ENCODE measurements around the gene NKTR. TPM values are rescaled to one million over a fixed set of nuclear protein-coding genes. Genes with fewer than 3 reads are reported as not detected.
A peak's percentile ranks its signal among the peaks of the same experiment; 100 is the strongest.
"Not testable (repeated sequence)": the region's sequence is repeated elsewhere in the genome, so short reads cannot be mapped to it uniquely, and the experiment has no call there.

NKTR gene
- total and polyA plus RNA-seq, 7 experiments from 2014 or later, result 10.9 to 275 (median 209) TPM

DNA sequence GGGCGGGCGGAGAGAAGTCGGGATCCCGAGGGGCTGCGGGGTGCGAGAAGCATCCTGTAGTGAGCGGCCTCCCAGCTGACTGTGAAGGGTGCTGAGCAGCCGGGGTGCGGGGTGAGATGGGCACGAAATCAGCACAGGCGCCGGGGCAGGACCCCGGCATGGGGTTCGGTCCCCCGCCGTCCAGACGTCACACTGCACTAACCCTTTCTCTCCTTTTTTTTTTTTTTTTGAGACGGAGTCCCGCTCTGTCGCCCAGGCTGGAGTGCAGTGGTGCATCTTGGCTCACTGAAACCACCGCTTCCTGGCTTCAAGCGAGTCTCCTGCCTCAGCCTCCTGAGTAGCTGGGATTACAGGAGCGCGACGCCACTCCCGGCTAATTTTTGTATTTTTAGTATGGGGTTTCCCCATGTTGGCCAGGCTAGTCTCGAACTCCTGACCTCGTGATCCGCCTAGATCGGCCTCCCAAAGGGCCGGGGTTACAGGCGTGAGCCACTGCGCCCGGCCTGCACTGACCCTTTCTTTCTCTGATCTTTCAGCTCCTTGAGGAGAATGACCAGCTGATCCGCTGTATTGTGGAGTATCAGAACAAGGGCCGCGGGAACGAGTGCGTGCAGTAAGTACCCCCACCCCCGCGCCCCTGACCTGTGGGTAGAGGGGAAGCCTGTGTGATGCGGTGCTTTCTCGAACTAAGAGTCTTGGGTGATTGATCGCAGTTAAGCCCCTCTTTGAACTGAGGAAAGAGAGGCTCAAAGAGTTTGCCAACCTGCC lies 9.3 kb upstream of the NKTR start:
- H3K4me3 Mint-ChIP-seq, result peak overlapping the region; percentile 84 to 100 (median 94)
- Histone ChIP-seq H3K36me3 (ENCODE audit: control insufficient read depth in 2 of 3, insufficient read depth in 3 of 3, low read length in 3 of 3) (peaks cover 9 to 24% (median 16%) of the 10 kb centered on the region in 3 experiments), H3K9me3 (ENCODE audit: control insufficient read depth in 2 of 3, low read length in 3 of 3) (no peaks in the 10 kb centered on the region), H3K27me3 (ENCODE audit: control insufficient read depth in 2 of 2, insufficient read depth in 2 of 2, low read length in 2 of 2) (no peaks in the 10 kb centered on the region), H3K4me3 (ENCODE audit: low read length) (peak overlapping the region; percentile 55), H3K27ac (ENCODE audit: low read depth, low read length) (peak overlapping the region; percentile 77), H3K4me1 (ENCODE audit: control insufficient read depth in 2 of 2, insufficient read depth in 2 of 2, low read length in 2 of 2) (peaks cover 13 to 14% of the 10 kb centered on the region in 2 donors)
- ATAC-seq (peak; percentile 26), DNase-seq (no peak)
- peak overlapping the region; percentile 59 to 100 (median 94) for H3K27ac Mint-ChIP-seq
- intact Hi-C loops (cut with micrococcal nuclease), result loop anchor here (1.0 to 5.0 kb wide), 5 partner anchors 9 to 211 kb away; partner anchors contain the start of genes NKTR (in 2 of the 2), HIGD1A (in 1 of the 2) and VIPR1 (in 1 of the 2)
- ChIA-PET POLR2A (interaction anchor here (0.7 to 4.6 kb wide), 11 partner anchors 9 to 89 kb away, joined by 3 to 63 read pairs (median 5); partner anchors contain the start of genes NKTR, SEC22C and VIPR1), CTCF (interaction anchor here (0.7 to 1.5 kb wide), 3 partner anchors 9 to 89 kb away, joined by 3 to 5 read pairs (median 4); partner anchors contain the start of genes NKTR and VIPR1)
- H3K27me3 Mint-ChIP-seq, result no peaks in the 10 kb centered on the region
- H3K4me1 Mint-ChIP-seq, result peaks cover 8 to 47% (median 38%) of the 10 kb centered on the region in 7 donors
- H3K36me3 Mint-ChIP-seq, result peaks cover 0 to 18% (median 15%) of the 10 kb centered on the region in 5 donors
- H3K9me3 Mint-ChIP-seq, result no peaks in the 10 kb centered on the region

- Mint-ChIP-seq H3K4me3 (peak overlapping the region; percentile 24 to 100 (median 94)), H3K9me3 (no peaks in the 10 kb centered on the region), H3K36me3 (peaks cover 0 to 19% (median 15%) of the 10 kb centered on the region in 5 donors), H3K4me1 (peaks cover 8 to 47% (median 38%) of the 10 kb centered on the region in 7 donors), H3K27ac (peak overlapping the region in 8 of 9 donors; percentile 59 to 100 (median 96)), H3K27me3 (no peaks in the 10 kb centered on the region)
- ATAC-seq (no peak), DNase-seq (no peak)
- Histone ChIP-seq H3K4me1 (ENCODE audit: control insufficient read depth in 2 of 2, insufficient read depth in 2 of 2, low read length in 2 of 2) (peaks cover 13 to 14% of the 10 kb centered on the region in 2 donors), H3K4me3 (ENCODE audit: low read length) (peak overlapping the region; percentile 55), H3K27ac (ENCODE audit: low read depth, low read length) (peak overlapping the region; percentile 77), H3K27me3 (ENCODE audit: control insufficient read depth in 2 of 2, insufficient read depth in 2 of 2, low read length in 2 of 2) (no peaks in the 10 kb centered on the region), H3K36me3 (ENCODE audit: control insufficient read depth in 2 of 3, insufficient read depth in 3 of 3, low read length in 3 of 3) (peaks cover 9 to 24% (median 16%) of the 10 kb centered on the region in 3 experiments), H3K9me3 (ENCODE audit: control insufficient read depth in 2 of 3, low read length in 3 of 3) (no peaks in the 10 kb centered on the region)
- intact Hi-C loops (cut with micrococcal nuclease), result loop anchor here (2.0 to 5.0 kb wide), 2 partner anchors 47 to 210 kb away; partner anchors contain the start of gene HIGD1A (in 1 of the 2)
- CTCF ChIA-PET, result no interaction called here
- POLR2A ChIA-PET, result interaction anchor here (1.8 to 4.6 kb wide), 4 partner anchors 10 to 47 kb away, joined by 5 to 63 read pairs (median 18); partner anchors contain the start of genes NKTR and SEC22C
Measured at GRCh38 chr3:42591811-42592210, 8.7 kb upstream of the NKTR start.

GRCh38 chr3:42593635-42594034 lies 6.9 kb upstream of the NKTR start:
- Mint-ChIP-seq H3K27ac (peak overlapping the region in 4 of 9 donors; percentile 8 to 54 (median 40)), H3K4me1 (peaks cover 8 to 55% (median 40%) of the 10 kb centered on the region in 7 donors), H3K27me3 (no peaks in the 10 kb centered on the region), H3K36me3 (peaks cover 0 to 24% (median 19%) of the 10 kb centered on the region in 5 donors), H3K4me3 (no peak overlapping the region), H3K9me3 (no peaks in the 10 kb centered on the region)
- Histone ChIP-seq H3K27me3 (ENCODE audit: control insufficient read depth in 2 of 2, insufficient read depth in 2 of 2, low read length in 2 of 2) (no peaks in the 10 kb centered on the region), H3K4me3 (ENCODE audit: low read length) (no peak overlapping the region), H3K36me3 (ENCODE audit: control insufficient read depth in 2 of 3, insufficient read depth in 3 of 3, low read length in 3 of 3) (peaks cover 9 to 24% (median 16%) of the 10 kb centered on the region in 3 experiments), H3K27ac (ENCODE audit: low read depth, low read length) (no peak overlapping the region), H3K4me1 (ENCODE audit: control insufficient read depth in 2 of 2, insufficient read depth in 2 of 2, low read length in 2 of 2) (peaks cover 13 to 14% of the 10 kb centered on the region in 2 donors), H3K9me3 (ENCODE audit: control insufficient read depth in 2 of 3, low read length in 3 of 3) (no peaks in the 10 kb centered on the region)
- ChIA-PET CTCF (interaction anchor here (0.6 kb wide), 1 partner anchor 17 kb away, joined by 3 read pairs; no protein-coding TSS in a partner anchor), POLR2A (interaction anchor here (0.8 to 1.3 kb wide), 2 partner anchors 11 to 58 kb away, joined by 3 to 6 read pairs; no protein-coding TSS in a partner anchor)
- ATAC-seq, result no peak
- no peak for DNase-seq
- intact Hi-C loops (cut with micrococcal nuclease), result loop anchor here in 1 of 2 donors (5.0 kb wide), 1 partner anchor 209 kb away; the partner anchor contains the start of gene HIGD1A

- ATAC-seq (no peak), DNase-seq (no peak)
- H3K4me1 ChIP-seq (ENCODE audit: control insufficient read depth in 2 of 2, insufficient read depth in 2 of 2, low read length in 2 of 2), result peaks cover 12 to 16% of the 10 kb centered on the region in 2 donors
- CTCF ChIA-PET, result no interaction called here
- no peak overlapping the region for H3K27ac ChIP-seq (ENCODE audit: low read depth, low read length)
- H3K9me3 ChIP-seq (ENCODE audit: control insufficient read depth in 2 of 3, low read length in 3 of 3), result no peaks in the 10 kb centered on the region
- H3K36me3 ChIP-seq (ENCODE audit: control insufficient read depth in 2 of 3, insufficient read depth in 3 of 3, low read length in 3 of 3), result peaks cover 9 to 24% (median 16%) of the 10 kb centered on the region in 3 experiments
- Mint-ChIP-seq H3K27me3 (peaks cover 0 to 2% (median 0%) of the 10 kb centered on the region in 5 donors), H3K4me3 (no peak overlapping the region), H3K36me3 (peaks cover 0 to 24% (median 19%) of the 10 kb centered on the region in 5 donors), H3K9me3 (no peaks in the 10 kb centered on the region), H3K27ac (peak overlapping the region in 1 of 9 donors; percentile 74), H3K4me1 (peaks cover 13 to 53% (median 40%) of the 10 kb centered on the region in 7 donors)
- POLR2A ChIA-PET, result interaction anchor here (1.5 kb wide), 1 partner anchor 13 kb away, joined by 4 read pairs; the partner anchor contains the start of gene SEC22C
- intact Hi-C loops (cut with micrococcal nuclease), result no loop called here
- no peak overlapping the region for H3K4me3 ChIP-seq (ENCODE audit: low read length)
- H3K27me3 ChIP-seq (ENCODE audit: control insufficient read depth in 2 of 2, insufficient read depth in 2 of 2, low read length in 2 of 2), result no peaks in the 10 kb centered on the region
Measured at GRCh38 chr3:42595682-42596081, 4.8 kb upstream of the NKTR start.

GRCh38 chr3:42597098-42597497 lies 3.4 kb upstream of the NKTR start:
- ChIA-PET POLR2A (interaction anchor here (0.9 to 1.4 kb wide), 3 partner anchors 8 to 40 kb away, joined by 3 read pairs; no protein-coding TSS in a partner anchor), CTCF (interaction anchor here (0.7 kb wide), 1 partner anchor 50 kb away, joined by 3 read pairs; no protein-coding TSS in a partner anchor)
- H3K9me3 ChIP-seq (ENCODE audit: control insufficient read depth in 2 of 3, low read length in 3 of 3); H3K4me3 ChIP-seq (ENCODE audit: low read length); H3K27me3 Mint-ChIP-seq; H3K4me3 Mint-ChIP-seq; ATAC-seq; intact Hi-C loops (cut with micrococcal nuclease); H3K27ac ChIP-seq (ENCODE audit: low read depth, low read length); DNase-seq; H3K27me3 ChIP-seq (ENCODE audit: control insufficient read depth in 2 of 2, insufficient read depth in 2 of 2, low read length in 2 of 2); H3K9me3 Mint-ChIP-seq: not testable (repeated sequence)
- Mint-ChIP-seq H3K4me1 (peaks cover 22 to 48% (median 40%) of the 10 kb centered on the region in 7 donors), H3K36me3 (peaks cover 0 to 24% (median 20%) of the 10 kb centered on the region in 5 donors), H3K27ac (peak overlapping the region in 2 of 9 donors; percentile 13 to 55)
- Histone ChIP-seq H3K4me1 (ENCODE audit: control insufficient read depth in 2 of 2, insufficient read depth in 2 of 2, low read length in 2 of 2) (peaks cover 5 to 15% of the 10 kb centered on the region in 2 donors), H3K36me3 (ENCODE audit: control insufficient read depth in 2 of 3, insufficient read depth in 3 of 3, low read length in 3 of 3) (peaks cover 9 to 27% (median 16%) of the 10 kb centered on the region in 3 experiments)

Data from naive thymus-derived CD4-positive, alpha-beta T cell (primary cell).